Neural cell (in vitro differentiated cells): ENCODE measurements around the gene BMERB1.
"Not testable (repeated sequence)": the region's sequence is repeated elsewhere in the genome, so short reads cannot be mapped to it uniquely, and the experiment has no call there.

Experiments
- EZH2 ChIP-seq: fragments of 200-600, 300-800 bp; shearing (Covaris generic), sonication (generic); IDR thresholded peaks from 2 replicates; pipeline ENCODE4 v1.6.1; 2014; ENCODE audit warnings: antibody characterized with exemption, low read length, borderline replicate concordance, mild to moderate bottlenecking; ENCODE audit not compliant: insufficient read depth, poor library complexity, severe bottlenecking
- POLR2AphosphoS5 ChIP-seq: IDR thresholded peaks from 2 replicates; pipeline ENCODE4 v1.6.1; 2012
- RAD21 ChIP-seq: fragments of 450-650 bp; conservative IDR thresholded peaks from 2 replicates; pipeline ENCODE4 v1.6.1; 2014; ENCODE audit warnings: antibody characterized with exemption, mild to moderate bottlenecking, moderate library complexity
- SMC3 ChIP-seq: fragments of 450-650 bp; conservative IDR thresholded peaks from 2 replicates; pipeline ENCODE4 v1.6.1; 2014; ENCODE audit warnings: antibody characterized with exemption, mild to moderate bottlenecking, moderate library complexity; ENCODE audit not compliant: poor library complexity
- TF ChIP-seq, protein P1 (sequence below): fragments of 450-650 bp; IDR thresholded peaks from 2 replicates; pipeline ENCODE4 v1.5.1; 2014; ENCODE audit warnings: antibody characterized with exemption, mild to moderate bottlenecking, moderate library complexity; ENCODE audit not compliant: poor library complexity, severe bottlenecking

DNA sequence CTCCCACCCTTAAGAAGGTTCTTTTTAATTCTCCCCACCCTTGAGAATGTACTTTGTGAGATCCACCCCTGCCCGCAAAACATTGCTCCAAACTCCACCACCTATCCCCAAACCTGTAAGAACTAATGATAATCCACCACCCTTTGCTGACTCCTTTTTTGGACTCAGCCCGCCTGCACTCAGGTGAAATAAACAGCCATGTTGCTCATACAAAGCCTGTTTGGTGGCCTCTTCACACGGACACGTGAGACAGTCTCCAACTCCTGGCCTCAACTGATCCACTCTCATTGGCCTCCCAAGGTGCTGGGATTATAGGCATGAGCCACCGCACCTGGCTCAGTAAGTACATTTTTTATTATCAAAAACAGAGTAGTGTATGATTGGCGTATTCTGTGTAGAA, 24.9 kb upstream of the BMERB1 start:
- TF ChIP-seq, protein P1, sequence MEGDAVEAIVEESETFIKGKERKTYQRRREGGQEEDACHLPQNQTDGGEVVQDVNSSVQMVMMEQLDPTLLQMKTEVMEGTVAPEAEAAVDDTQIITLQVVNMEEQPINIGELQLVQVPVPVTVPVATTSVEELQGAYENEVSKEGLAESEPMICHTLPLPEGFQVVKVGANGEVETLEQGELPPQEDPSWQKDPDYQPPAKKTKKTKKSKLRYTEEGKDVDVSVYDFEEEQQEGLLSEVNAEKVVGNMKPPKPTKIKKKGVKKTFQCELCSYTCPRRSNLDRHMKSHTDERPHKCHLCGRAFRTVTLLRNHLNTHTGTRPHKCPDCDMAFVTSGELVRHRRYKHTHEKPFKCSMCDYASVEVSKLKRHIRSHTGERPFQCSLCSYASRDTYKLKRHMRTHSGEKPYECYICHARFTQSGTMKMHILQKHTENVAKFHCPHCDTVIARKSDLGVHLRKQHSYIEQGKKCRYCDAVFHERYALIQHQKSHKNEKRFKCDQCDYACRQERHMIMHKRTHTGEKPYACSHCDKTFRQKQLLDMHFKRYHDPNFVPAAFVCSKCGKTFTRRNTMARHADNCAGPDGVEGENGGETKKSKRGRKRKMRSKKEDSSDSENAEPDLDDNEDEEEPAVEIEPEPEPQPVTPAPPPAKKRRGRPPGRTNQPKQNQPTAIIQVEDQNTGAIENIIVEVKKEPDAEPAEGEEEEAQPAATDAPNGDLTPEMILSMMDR: not testable (repeated sequence)
- not testable (repeated sequence) for TF ChIP-seq EZH2, RAD21, POLR2AphosphoS5, SMC3
